ENCODE measurements around the gene SELENOS.

SELENOS gene

GRCh38 chr15:101250873-101251829 lies 26.1 kb downstream of the SELENOS start:
- Histone ChIP-seq H3K27me3 (no peaks in the 10 kb centered on the region), H3K36me3 (peaks cover 20% of the 10 kb centered on the region), H3K4me1 (peaks cover 9% of the 10 kb centered on the region), H3K9me3 (no peaks in the 10 kb centered on the region), H3K4me3 (ENCODE audit: low read depth, low read length) (peak overlapping the region; percentile 93)
- DNase-seq: peak; percentile 49
- no peak for TF ChIP-seq CTCF (IDR thresholded peaks at IDR 0.05; ENCODE audit: low read depth, low read length)

- Histone ChIP-seq H3K36me3 (peaks cover 26% of the 10 kb centered on the region), H3K4me3 (ENCODE audit: low read depth, low read length) (peak overlapping the region; percentile 93), H3K9me3 (no peaks in the 10 kb centered on the region), H3K27me3 (no peaks in the 10 kb centered on the region), H3K4me1 (peaks cover 5% of the 10 kb centered on the region)
- no peak for DNase-seq
- no peak for TF ChIP-seq CTCF (IDR thresholded peaks at IDR 0.05; ENCODE audit: low read depth, low read length)
These were observed 26.9 kb downstream of the SELENOS start for GRCh38 chr15:101250341-101250831.

- Histone ChIP-seq H3K27me3 (no peaks in the 10 kb centered on the region), H3K4me1 (peaks cover 5% of the 10 kb centered on the region), H3K36me3 (peaks cover 34% of the 10 kb centered on the region), H3K9me3 (no peaks in the 10 kb centered on the region), H3K4me3 (ENCODE audit: low read depth, low read length) (no peak overlapping the region)
- no peak for TF ChIP-seq CTCF (IDR thresholded peaks at IDR 0.05; ENCODE audit: low read depth, low read length)
- DNase-seq: no peak
These were observed 29.0 kb downstream of the SELENOS start for GRCh38 chr15:101248274-101248673.

- H3K9me3 ChIP-seq: no peaks in the 10 kb centered on the region
- H3K4me3 ChIP-seq (ENCODE audit: low read depth, low read length): 0 out of 2 replicates have a peak overlapping the region, but pooled peaks have one; percentile 5
- no peak for DNase-seq
- H3K4me1 ChIP-seq: peaks cover 5% of the 10 kb centered on the region
- H3K27me3 ChIP-seq: no peaks in the 10 kb centered on the region
- TF ChIP-seq CTCF (IDR thresholded peaks at IDR 0.05; ENCODE audit: low read depth, low read length): no peak
- peaks cover 41% of the 10 kb centered on the region for H3K36me3 ChIP-seq
These were observed 30.2 kb downstream of the SELENOS start for GRCh38 chr15:101246824-101247745.

- TF ChIP-seq CTCF (IDR thresholded peaks at IDR 0.05; ENCODE audit: low read depth, low read length): no peak
- no peak for DNase-seq
- H3K4me3 ChIP-seq (ENCODE audit: low read depth, low read length): no peak overlapping the region
- H3K36me3 ChIP-seq: peaks cover 46% of the 10 kb centered on the region
- H3K27me3 ChIP-seq: no peaks in the 10 kb centered on the region
- no peaks in the 10 kb centered on the region for H3K9me3 ChIP-seq
- peaks cover 5% of the 10 kb centered on the region for H3K4me1 ChIP-seq
These were observed 30.9 kb downstream of the SELENOS start for GRCh38 chr15:101246391-101246790.
